Measurements from ENCODE around the gene DGKH. TPM values are rescaled to one million over a fixed set of nuclear protein-coding genes. Genes with fewer than 3 reads are reported as not detected.

Gene DGKH
- total and polyA plus RNA-seq, 2 donors (not counting 1 experiment from before 2014, with no cell fraction given): 0.06 to 0.67 TPM

DNA sequence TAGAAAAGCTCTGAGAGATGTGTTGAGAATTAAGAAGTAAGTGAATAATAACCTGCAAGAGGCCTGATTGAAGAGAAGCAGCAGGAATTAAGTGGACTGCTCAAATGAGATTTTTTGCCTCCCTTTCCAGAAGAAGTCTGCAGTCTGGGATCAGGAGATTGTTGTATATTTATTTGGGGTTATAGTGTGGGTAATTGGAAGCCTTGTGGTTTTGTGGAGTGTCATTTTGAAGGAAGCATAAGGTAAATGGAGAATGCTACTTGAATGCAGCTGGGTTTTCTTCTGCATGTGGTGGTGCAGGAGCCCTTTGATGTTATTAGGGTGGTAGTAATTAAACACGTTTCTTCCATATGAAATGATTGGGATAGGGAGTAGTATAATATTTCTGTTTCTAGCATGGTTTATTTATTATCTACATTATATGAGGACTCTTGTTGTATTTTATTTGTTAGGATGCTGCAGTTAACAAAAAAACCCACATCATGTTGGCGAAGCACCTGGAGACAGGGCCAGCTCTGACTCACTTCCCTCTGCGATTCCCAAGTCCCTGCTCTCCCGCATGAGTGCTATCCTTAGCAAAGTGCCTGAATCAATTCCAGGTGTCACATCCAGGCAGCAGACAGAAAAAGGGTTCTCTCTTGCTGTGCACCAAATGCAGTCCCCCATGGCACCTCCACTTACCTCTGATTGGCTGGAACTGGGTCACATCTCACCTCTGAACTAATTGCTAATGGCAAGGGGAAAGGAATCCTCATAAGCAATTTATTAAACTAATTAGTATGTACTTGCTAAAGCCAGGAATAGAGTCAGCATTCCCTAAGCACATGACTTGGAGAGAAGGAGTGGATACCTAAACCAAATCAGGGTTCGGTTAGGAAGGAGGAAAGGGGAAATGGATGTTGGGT is 54.8 kb downstream of the DGKH start:
- H3K4me3 Mint-ChIP-seq: no peak overlapping the region
- Histone ChIP-seq H3K4me2 (replicated peaks; ENCODE audit: low read depth, low read length, poor library complexity, severe bottlenecking) (no peak overlapping the region), H4K20me1 (ENCODE audit: control insufficient read depth, insufficient read depth, low read length, poor library complexity, severe bottlenecking) (no peaks in the 10 kb centered on the region), H3K9ac (ENCODE audit: low read length) (no peak overlapping the region), H3K79me2 (ENCODE audit: control insufficient read depth, insufficient read depth, low read length) (no peaks in the 10 kb centered on the region), H2AFZ (ENCODE audit: insufficient read depth, low read depth, low read length, poor library complexity, severe bottlenecking) (no peak overlapping the region), H3K27me3 (replicated peaks in 1 of 4; ENCODE audit: control extremely low read depth in 1 of 4, control insufficient read depth in 3 of 4, insufficient read depth in 4 of 4, low read length in 3 of 4) (no peaks in the 10 kb centered on the region), H3K4me1 (ENCODE audit: control insufficient read depth in 2 of 2, insufficient read depth in 2 of 2, low read length in 2 of 2) (no peaks in the 10 kb centered on the region), H3K27ac (ENCODE audit: low read length in 2 of 2) (no peak overlapping the region), H3K36me3 (replicated peaks in 1 of 2; ENCODE audit: control extremely low read depth in 1 of 2, control insufficient read depth in 1 of 2, extremely low read depth in 1 of 2, insufficient read depth in 2 of 2, low read length in 1 of 2) (no peaks in the 10 kb centered on the region), H3K4me3 (ENCODE audit: control extremely low read depth in 1 of 5, extremely low read depth in 1 of 5, insufficient read depth in 1 of 5, low read depth in 2 of 5, low read length in 4 of 5) (no peak overlapping the region), H3K9me3 (ENCODE audit: control extremely low read depth in 1 of 3, control insufficient read depth in 2 of 3, insufficient read depth in 1 of 3, low read length in 2 of 3) (peaks cover 0 to 2% (median 0%) of the 10 kb centered on the region in 3 donors)
- ATAC-seq (ENCODE audit: low read depth) (no peak), DNase-seq (no peak)
- intact Hi-C loops (cut with micrococcal nuclease): no loop called here
- 96% methylated on average over 3 of the region's 5 CpGs for WGBS (ENCODE audit: insufficient coverage)
- H3K27ac Mint-ChIP-seq: no peak overlapping the region
- H3K4me1 Mint-ChIP-seq: no peaks in the 10 kb centered on the region
- CTCF ChIA-PET: interaction anchor here (11.4 kb wide), 1 partner anchor 435 kb away, joined by 156 read pairs; no protein-coding TSS in a partner anchor
- no peaks in the 10 kb centered on the region for H3K9me3 Mint-ChIP-seq (ENCODE audit: insufficient read depth)
- no peak for TF ChIP-seq EZH2 (IDR thresholded peaks at IDR 0.05; ENCODE audit: borderline replicate concordance, insufficient read depth, low read depth, low read length, poor library complexity, severe bottlenecking)
- TF ChIP-seq, protein P1, sequence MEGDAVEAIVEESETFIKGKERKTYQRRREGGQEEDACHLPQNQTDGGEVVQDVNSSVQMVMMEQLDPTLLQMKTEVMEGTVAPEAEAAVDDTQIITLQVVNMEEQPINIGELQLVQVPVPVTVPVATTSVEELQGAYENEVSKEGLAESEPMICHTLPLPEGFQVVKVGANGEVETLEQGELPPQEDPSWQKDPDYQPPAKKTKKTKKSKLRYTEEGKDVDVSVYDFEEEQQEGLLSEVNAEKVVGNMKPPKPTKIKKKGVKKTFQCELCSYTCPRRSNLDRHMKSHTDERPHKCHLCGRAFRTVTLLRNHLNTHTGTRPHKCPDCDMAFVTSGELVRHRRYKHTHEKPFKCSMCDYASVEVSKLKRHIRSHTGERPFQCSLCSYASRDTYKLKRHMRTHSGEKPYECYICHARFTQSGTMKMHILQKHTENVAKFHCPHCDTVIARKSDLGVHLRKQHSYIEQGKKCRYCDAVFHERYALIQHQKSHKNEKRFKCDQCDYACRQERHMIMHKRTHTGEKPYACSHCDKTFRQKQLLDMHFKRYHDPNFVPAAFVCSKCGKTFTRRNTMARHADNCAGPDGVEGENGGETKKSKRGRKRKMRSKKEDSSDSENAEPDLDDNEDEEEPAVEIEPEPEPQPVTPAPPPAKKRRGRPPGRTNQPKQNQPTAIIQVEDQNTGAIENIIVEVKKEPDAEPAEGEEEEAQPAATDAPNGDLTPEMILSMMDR (IDR thresholded peaks at IDR 0.05): no peak
- POLR2A ChIA-PET: no interaction called here
- no peaks in the 10 kb centered on the region for H3K27me3 Mint-ChIP-seq

DNA sequence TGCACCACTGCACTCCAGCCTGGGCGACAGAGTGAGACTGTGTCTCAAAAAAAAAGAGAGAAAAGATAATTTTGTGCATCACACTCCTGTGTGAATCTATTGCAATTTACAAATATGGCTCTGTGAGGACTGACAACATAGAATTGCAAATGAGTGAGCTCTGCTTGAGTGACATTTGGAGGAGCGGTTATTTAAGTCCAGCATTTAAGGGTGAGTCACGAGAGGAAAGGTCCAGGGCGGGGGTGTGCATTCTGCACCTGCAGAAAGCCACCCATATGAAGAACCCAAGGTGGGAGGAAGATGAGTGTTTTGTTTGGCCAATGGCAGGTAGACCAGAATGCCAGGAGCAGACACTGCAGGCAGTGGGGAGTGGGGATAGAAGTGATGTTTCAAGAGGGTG is 58.5 kb downstream of the DGKH start:
- H3K4me2 ChIP-seq (replicated peaks; ENCODE audit: low read depth, low read length, poor library complexity, severe bottlenecking): no peak overlapping the region
- H3K4me3 Mint-ChIP-seq: no peak overlapping the region
- H3K4me1 Mint-ChIP-seq: no peaks in the 10 kb centered on the region
- 84% methylated on average over 4 of the region's 4 CpGs for WGBS (ENCODE audit: insufficient coverage)
- peaks cover 8% of the 10 kb centered on the region for H3K27me3 Mint-ChIP-seq
- no peak for ATAC-seq (ENCODE audit: low read depth)
- TF ChIP-seq, protein P1 (IDR thresholded peaks at IDR 0.05): no peak
- no peak for TF ChIP-seq EZH2 (IDR thresholded peaks at IDR 0.05; ENCODE audit: borderline replicate concordance, insufficient read depth, low read depth, low read length, poor library complexity, severe bottlenecking)
- H3K27me3 ChIP-seq (replicated peaks in 1 of 4; ENCODE audit: control extremely low read depth in 1 of 4, control insufficient read depth in 3 of 4, insufficient read depth in 4 of 4, low read length in 3 of 4): peaks cover 0 to 3% (median 0%) of the 10 kb centered on the region in 4 experiments
- ChIA-PET CTCF (interaction anchor here (11.4 kb wide), 1 partner anchor 439 kb away, joined by 156 read pairs; no protein-coding TSS in a partner anchor), POLR2A (no interaction called here)
- no peak overlapping the region for H3K4me3 ChIP-seq (ENCODE audit: control extremely low read depth in 1 of 5, extremely low read depth in 1 of 5, insufficient read depth in 1 of 5, low read depth in 2 of 5, low read length in 4 of 5)
- H4K20me1 ChIP-seq (ENCODE audit: control insufficient read depth, insufficient read depth, low read length, poor library complexity, severe bottlenecking): no peaks in the 10 kb centered on the region
- H3K9me3 ChIP-seq (ENCODE audit: control extremely low read depth in 1 of 3, control insufficient read depth in 2 of 3, insufficient read depth in 1 of 3, low read length in 2 of 3): peaks cover 0 to 2% (median 0%) of the 10 kb centered on the region in 3 donors
- H3K27ac ChIP-seq (ENCODE audit: low read length in 2 of 2): no peak overlapping the region
- intact Hi-C loops (cut with micrococcal nuclease): no loop called here
- H3K4me1 ChIP-seq (ENCODE audit: control insufficient read depth in 2 of 2, insufficient read depth in 2 of 2, low read length in 2 of 2): no peaks in the 10 kb centered on the region
- no peaks in the 10 kb centered on the region for H3K79me2 ChIP-seq (ENCODE audit: control insufficient read depth, insufficient read depth, low read length)
- H3K27ac Mint-ChIP-seq: no peak overlapping the region
- H3K9me3 Mint-ChIP-seq (ENCODE audit: insufficient read depth): no peaks in the 10 kb centered on the region
- H3K36me3 ChIP-seq (replicated peaks in 1 of 2; ENCODE audit: control extremely low read depth in 1 of 2, control insufficient read depth in 1 of 2, extremely low read depth in 1 of 2, insufficient read depth in 2 of 2, low read length in 1 of 2): no peaks in the 10 kb centered on the region
- no peak overlapping the region for H3K9ac ChIP-seq (ENCODE audit: low read length)
- H2AFZ ChIP-seq (ENCODE audit: insufficient read depth, low read depth, low read length, poor library complexity, severe bottlenecking): no peak overlapping the region
- DNase-seq: no peak

Data from B cell (primary cell).